Stimulated activated CD4-positive, alpha-beta T cell treated with anti-CD3 and anti-CD28 coated beads, TNF-alpha, amount 100 ng/mL, for 1 hour (primary cell): ENCODE results near the gene PRSS22.
"Not testable (repeated sequence)": the region's sequence is repeated elsewhere in the genome, so short reads cannot be mapped to it uniquely, and the experiment has no call there.

Experiments
- DNase-seq, 3 donors: peaks; one replicate each; pipeline ENCODE4 v3.0.0-alpha.2; 2020; ENCODE audit warnings: low read depth in 3 of 3, low spot score in 1 of 3

PRSS22 gene, protein sequence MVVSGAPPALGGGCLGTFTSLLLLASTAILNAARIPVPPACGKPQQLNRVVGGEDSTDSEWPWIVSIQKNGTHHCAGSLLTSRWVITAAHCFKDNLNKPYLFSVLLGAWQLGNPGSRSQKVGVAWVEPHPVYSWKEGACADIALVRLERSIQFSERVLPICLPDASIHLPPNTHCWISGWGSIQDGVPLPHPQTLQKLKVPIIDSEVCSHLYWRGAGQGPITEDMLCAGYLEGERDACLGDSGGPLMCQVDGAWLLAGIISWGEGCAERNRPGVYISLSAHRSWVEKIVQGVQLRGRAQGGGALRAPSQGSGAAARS

DNA sequence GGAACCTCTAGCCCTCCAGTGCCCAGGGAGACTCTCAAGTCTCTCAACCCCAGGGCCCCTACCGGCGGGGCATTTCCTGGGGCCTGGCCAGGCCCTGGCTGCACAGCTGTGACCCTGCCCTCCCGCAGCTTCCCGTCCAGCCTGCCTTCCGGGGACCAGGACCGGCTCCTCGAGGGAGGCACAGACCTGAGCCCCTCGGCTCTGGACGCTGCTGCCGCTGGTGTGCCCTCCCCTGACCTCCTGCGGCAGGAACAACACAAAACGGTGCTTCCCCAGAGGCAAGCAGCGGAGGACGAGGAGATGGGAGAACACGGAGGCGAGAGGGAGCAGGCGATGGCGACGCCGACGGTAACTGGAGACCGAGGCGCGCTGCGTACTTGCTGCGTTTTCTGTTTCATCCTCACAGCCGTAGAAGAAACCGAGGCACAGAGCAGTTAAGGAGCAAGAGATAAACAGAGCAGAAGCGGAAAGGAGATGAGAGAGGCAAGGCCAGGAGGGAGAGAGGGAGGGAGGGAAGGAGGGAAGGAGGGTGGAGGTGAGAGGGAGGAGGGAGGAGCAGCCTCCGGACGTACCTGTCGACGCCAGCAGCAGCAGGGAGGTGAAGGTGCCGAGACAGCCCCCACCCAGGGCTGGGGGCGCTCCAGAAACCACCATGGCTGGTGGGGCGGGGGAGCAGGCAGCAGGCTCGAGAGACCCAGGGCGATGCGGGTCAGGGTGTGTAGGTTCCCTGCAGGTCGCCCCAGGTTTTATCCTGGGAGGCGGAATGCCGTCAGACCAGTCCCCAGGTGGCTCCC is at the start of gene PRSS22:
PRSS22 (minus strand) TSS at position 720 of the 794 bp plus-strand sequence; CDS start at position 654, 66 bp downstream.
- no peak for DNase-seq

DNA sequence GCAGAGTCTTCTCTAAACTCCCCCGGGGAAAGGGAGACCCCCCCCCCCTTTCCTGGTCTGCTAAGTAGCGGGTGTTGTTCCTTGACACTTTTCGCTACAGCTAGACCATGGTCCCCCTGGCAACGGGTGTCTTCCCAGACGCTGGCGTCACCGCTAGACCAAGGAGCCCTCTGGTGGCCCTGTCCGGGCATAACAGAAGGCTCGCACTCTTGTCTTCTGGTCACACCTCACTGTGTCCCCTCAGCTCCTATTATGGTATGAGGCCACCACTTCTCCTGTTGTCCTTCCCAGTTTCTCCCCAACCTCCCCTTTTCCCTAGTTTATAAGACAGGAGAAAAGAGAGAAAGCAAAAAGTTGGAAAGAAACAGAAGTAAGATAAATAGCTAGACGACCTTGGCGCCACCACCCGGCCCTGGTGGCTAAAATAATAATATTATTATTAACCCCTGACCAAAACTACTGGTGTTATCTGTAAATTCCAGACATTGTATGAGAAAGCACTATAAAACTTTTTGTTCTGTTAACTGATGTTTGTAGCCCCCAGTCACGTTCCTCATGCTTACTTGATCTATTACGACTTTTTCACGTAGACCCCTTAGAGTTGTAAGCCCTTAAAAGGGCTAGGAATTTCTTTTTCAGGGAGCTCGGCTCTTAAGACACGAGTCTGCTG is 49.2 kb upstream of the PRSS22 start:
- DNase-seq, result not testable (repeated sequence)

DNA sequence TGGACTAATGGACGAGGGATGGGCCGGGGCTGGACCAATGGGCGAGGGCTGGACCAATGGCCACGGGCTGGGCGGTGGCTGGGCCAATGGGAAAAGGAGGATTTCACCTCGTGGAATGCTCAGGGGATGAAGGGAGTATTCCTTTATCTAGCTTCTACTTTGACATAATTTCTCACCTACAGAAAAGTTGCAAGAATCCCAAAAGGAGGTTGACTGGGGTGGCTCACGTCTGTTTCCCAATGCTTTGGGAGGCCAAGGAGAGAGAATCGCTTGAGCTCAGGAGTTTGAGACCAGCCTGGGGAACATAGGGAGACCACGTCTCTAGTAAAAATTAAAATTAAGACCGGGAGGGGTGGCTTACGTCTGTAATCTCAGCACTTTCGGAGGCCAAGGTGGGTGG is 48.0 kb upstream of the PRSS22 start:
- DNase-seq, result no peak

DNA sequence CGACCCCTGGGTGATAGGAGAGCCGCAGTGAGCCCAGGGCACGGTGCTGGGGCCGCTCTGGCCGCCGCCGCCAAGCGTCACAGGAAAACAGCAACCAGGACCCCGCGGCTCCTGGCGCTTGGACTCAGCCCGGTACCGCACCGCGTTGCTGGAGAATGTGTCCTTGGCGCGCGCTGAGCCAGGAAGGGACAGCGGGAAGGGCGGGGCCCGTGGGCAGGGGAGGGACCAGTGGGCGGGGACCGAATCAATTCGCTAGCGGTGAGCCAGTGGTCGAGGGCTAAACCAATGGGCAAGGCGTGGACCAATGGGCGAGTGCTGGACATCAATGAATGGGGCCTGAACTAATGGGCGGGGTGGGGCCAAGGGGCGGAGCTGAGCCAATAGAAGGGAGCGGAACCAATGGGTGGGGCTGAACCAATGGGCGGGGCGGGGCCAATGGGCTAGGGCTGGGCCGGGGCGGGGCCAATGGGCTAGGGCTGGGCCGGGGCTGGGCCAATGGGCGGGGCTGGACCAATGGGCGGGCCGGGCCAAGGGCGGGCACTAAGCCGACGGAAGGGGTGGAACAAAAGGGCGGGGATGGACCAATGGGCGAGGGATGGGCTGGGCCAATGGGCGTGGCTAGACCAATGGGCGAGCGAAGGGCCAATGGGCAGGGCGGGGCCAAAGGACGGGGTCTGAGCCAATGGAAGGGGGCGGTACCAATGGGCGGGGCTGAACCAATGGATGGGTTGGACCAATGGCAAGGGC is 47.4 kb upstream of the PRSS22 start:
- DNase-seq, result peak; percentile 51 to 80 (median 78)

DNA sequence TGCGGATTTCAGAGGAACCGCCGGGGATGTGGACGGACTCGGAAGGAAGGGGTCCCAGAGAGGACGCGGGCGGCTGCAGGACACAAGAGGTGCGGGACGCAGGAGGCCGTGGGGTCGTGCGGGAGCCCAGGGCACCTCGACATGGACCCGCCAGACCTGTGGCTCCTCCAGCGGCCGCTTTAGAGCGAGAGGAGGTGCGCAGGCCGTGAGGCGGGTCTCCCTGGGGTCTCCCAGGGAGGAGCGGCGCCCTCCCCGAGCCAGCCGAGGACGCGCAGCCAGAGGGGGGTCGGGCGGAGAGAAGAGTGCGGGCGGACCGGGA is 46.9 kb upstream of the PRSS22 start:
- no peak for DNase-seq

DNA sequence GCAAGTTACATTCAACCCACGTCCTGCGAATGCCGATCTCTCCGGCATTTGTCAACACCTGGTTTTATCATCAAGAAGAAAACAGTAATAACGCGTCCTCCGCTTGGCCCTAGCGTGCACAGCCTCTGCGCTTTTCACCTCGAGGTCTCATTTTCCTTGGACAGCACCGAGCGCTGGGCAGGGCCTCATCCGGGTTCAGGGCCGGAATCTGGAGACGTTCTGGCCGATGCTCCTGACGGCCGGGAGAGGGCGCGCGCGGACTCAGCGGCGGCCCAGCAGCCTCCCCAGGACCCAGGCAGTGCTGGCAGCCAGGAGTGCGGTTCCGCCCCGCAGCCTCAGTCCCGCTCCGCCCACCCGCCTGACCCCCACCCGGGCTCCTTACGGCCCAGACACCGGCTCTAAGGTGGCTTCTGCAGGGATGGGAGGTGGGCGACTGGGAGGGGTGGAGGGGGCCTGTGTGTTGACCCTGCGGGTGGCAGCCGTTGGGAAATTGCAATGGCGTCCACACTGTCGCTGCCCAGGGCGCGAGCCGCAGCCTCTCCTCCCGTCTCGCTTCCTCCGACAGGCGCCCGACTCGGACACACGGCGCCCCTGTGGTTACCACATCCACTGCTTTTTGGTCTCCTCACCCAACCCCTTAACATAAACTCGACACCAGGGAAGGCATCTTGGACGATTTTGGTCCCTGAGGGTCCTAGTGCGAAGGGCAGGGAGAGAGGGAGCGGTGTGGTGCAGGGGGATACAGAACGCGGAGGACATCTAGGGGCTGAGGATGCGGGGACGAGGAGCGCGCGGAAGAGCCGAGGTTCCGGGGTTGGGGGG is 46.3 kb upstream of the PRSS22 start:
- peak; percentile 49 to 64 (median 57) for DNase-seq

DNA sequence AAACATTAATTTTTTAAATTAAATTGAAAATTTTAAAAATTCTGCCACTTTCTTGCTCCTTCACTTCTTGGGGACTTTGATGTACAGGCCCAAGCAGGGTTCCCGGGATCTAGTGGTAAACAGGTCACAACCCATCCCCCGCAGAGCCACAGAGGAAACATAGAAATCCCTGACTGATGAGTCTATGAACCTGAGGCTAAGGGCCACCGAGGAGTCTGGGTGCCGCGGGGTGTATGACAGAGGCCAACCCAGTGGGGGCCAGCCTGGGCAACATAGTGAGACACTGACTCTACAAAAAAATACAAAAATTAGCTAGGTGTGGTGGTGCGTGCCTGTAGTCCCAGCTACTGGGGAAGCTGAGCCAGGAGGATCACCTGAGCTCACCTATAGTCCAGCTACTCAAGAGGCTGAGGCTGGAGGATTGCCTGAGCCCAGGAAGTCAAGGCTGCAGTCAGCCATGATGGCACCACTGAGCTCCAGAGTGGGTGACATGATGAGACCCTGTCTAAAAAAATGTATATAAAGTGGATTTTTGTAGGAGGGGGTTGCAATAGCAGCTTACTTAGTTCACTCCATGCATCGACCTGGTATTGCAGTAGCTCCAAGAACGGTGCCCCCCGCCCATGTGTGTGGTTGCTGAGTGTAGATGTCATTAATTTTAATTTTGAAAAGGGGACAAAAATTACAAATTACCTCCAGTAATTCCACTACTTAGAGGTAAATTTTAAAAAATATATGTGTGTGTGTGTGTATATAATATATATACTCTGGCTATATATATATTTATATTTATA is 44.6 kb upstream of the PRSS22 start:
- no peak for DNase-seq

DNA sequence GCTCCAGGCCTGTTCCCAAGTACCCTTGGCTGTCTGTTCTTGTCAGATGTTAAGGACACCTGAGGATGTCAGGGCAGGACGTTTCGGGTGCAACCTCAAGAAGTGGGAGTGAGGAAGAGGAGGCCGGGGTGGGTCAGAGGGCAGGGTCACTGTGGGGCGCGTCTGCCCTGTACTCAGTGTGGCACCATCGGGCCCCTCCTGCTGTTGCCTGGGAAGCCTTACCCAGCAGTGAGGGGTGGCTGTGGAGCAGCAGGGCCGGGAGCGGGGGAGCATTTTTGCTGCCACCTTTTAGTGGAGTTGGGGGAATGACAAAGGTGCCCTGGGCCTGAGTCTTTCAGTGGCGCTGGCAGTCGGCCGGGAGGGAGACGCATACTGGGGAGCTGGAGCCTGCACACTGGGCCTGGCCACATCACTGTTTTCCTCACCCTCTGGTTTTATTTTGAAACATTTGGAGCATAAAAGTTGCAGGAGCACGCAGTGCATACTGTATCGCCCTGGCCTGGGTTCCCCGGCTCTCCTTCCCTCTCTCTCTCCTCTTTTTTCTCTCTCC is 42.6 kb upstream of the PRSS22 start:
- DNase-seq, result no peak

DNA sequence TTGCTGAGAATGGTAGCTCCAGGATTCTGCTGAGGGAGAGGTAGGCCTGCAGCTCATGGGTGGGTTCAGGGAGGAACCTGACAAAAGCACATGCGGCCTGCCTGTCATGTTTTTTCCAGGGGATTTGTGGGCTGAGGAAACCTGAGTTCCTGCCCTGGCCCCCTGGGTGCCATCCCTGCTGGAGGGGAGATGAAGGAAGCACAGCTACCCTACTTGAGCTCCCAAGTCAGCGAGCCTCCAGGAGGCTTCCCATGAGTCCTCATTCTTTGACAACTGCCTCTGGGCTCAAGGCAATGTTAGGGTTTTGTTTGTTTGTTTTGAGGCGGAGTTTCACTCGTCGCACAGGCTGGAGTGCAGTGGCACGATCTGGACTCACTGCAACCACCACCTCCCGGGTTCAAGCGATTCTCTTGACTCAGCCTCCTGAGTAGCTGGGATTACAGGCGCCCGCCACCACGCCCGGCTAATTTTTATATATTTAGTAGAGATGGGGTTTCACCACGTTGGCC is 41.6 kb upstream of the PRSS22 start:
- no peak for DNase-seq

DNA sequence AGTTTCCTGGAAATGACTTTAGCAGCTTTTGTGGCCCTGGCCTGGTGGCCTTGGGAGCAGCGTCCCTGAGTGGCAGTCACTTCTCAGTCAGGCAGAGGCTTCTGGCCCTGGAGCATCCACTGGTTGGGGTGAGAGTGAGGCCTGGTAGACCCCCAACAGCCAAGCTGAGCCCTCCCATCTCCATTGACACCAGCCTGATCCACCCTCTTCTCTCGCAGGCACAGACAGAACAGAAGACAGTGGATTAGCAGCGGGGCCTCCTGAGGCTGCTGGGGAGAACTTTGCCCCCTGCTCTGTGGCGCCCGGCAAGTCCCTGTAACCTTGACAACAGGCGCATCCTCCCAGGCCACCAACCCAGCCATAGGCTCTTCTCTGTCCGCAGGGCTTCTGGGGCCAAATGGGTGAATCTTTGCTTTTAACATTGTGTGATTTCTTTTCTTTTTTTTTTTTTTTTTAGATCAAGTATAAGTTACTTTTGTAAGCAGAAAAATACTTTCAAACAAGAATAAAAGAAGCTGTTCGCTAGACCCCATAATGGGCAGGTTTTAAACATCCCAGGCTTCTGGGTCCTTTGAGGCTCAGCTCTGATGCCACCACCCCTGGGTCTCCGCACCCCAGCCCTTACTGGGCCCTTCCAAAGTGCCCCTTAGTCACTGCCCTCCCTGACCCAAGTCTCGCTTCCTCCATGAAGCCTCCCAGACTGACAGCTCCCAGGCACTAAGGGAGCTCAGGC is 41.0 kb upstream of the PRSS22 start:
- DNase-seq, result no peak

DNA sequence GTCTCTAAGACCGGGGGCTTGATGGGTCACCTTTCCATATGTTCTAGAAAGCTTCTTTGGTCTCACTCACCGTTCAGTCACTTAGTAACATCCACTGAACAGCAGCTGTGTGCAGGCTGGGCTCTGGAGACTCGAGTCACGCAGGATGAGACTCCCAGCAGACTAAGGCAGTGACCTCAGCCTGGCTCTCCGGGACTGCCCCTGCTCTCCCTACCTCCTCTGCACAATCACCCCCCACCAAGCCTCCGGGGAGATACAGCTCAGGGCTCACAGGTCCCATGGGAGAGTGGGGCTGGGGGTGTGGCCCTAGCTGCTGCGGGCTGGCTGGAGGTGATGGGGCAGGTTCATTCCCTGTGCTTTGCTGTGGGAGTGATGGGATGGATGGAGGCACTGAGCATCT is 39.1 kb upstream of the PRSS22 start:
- DNase-seq, result no peak

DNA sequence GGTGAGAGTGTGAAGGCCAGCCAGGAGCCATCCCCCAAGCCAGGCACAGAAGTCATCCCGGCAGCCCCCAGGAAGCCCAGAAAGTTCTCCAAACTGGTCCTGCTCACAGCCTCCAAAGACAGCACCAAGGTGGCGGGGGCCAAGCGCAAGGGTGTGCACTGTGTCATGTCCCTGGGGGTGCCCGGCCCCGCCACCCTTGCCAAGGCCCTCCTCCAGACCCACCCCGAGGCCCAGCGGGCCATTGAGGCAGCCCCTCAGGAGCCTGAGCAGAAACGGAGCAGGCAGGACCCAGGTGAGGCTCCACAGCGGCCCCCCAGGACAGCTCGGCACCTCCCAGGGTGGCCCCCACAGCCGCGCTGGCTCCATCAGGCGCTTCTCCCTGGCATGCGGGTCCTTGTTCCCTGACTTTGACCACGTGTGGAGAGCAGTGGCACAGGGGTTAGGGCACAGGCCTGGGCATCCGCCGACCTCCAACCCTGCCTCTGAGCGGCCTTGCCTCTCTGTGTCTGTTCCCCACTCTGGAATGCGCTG is 38.6 kb upstream of the PRSS22 start:
- DNase-seq, result no peak

DNA sequence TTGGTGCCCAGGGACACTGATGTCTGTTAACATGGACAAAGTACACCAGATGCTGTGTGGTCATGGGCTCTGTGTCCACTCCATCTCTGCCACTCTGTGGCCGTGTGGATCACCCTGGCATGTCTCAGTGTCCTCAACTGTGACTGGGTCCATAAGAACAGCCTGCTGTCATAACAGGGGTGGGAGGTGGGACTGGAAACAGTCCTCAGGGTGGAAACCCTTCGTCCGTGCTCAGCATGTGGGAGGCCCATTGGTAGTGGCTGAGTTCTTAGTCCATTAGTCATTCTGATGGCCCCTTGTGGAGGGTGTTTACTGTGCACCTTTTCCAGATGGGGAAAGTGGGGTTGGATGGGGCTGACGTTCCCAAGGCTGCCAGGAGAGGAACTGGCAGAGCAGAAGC is 37.8 kb upstream of the PRSS22 start:
- no peak for DNase-seq

DNA sequence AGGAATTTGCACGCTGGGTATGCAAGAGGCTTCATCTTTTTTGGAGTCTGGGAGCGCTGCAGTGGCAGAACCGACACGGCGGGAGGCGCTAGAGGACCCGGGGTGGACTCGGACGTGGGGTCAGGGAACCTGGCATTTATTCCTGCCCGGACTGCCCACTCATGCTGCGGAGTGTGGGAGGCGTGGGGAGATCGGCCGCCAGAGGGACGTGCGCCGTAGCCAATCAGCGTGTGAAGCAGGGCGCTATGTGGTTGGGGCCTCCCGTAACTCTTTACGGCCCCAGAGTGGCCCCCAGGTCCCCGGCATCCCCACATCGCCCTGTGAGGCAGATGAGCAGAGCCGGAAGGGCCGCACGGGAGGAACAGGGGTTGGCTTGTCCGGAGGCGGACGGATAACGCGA is 36.3 kb upstream of the PRSS22 start:
- DNase-seq, result no peak

DNA sequence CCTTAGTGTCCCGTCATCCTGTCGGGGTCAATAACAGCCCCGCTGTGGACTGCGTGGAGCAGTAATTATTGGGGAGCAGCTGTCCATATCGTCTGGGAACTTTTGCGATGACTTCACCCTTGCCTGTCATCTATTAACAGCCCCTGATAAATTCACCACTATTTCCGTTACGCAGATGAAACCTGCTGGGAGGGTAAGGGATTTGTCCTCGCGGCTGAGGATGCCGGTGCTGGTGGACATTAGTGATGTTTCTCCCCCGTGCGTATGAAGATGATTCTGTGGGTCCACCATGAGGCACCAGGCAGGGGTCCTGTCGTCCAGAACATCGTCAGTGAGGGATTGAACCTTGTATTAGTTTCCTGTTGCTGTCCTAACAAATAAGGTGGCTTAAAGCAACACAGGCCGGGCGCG is 26.1 kb upstream of the PRSS22 start:
- no peak for DNase-seq

DNA sequence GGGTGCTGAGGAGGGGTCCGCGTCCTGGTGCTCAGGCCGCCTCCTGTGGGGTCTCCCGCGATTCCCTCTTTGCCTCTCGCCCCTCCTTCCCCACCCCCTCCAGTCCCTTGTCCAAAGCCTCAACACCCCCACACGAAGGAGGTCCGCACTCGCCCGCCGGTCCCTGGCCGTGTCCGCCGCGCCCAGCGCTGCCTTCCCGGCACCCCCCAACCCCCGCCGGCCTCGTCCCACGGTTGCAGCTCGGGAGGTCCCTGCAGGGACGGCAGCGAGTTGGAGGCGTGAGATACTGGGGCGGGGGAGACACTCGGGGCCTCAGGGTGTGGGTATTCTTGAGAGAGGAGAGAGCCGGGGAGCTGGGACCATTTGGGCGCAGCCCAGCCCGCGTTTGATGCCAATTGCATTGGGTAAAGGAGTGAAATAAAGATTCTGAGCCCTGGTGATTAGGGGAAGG is 25.5 kb upstream of the PRSS22 start:
- no peak for DNase-seq

DNA sequence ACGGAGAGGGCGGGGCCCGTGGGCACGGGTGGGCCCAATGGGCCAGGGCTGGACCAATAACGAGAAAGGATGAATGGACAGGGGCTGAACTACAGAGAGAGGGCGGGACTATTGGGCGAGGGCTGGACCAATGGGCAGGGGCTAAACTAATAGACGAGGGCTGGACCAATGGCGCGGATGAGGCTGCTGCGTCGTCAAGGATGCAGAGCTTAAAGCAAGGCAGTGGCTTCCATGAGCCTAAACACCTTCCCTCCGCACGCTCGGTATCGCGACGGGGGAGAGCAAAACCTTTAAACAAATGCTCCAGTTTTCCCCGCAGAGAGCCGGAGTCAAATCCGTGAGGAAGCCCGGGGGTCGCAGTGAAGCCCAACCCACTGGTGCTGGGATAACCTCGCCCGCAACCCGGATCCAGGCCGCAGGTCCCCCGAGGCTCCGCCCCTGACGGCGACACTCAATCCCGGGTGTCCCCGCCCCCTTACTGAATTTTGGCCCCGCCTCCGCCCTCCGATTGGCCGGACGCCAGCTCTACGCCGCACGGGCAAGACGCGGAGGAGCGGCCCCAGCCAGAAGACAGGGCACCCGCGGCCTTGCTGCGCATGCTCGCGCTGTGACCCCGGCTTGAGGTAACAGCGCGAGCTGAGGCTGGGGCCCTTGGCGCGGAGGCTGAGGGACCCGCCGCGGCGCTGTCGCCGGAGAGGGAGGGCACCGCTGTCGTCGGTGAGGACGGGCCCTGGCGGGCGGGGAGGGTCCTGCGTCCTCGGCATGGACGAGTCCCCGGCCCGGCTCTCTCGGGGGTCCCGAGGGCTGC is 24.9 kb upstream of the PRSS22 start, which contains the start of gene FLYWCH2:
FLYWCH2 (plus strand) TSS at position 566 of the 808 bp plus-strand sequence. CDS start 13,235 bp downstream, outside the sequence.
- DNase-seq, result peak; percentile 98 to 100 (median 100)
